Renal cortical epithelial cell (primary cell): ENCODE results near the gene GLYATL1. TPM values are rescaled to one million over a fixed set of nuclear protein-coding genes. Genes with fewer than 3 reads are reported as not detected.
"Not testable (repeated sequence)": the region's sequence is repeated elsewhere in the genome, so short reads cannot be mapped to it uniquely, and the experiment has no call there.

Experiments used
- DNase-seq: peaks from one replicate; pipeline ENCODE4 v3.0.0-alpha.2; 2011; ENCODE audit warnings: low read depth
- total RNA-seq: library from RNA; depleted of rRNA; stranded (reverse); fragments of >200 nt; gene quantifications from 2 replicates; pipeline ENCODE4 v1.2.3, GENCODE V29; 2014

The GLYATL1 gene
- total RNA-seq, 1 donor from 2014 or later: 5.0 TPM

DNA sequence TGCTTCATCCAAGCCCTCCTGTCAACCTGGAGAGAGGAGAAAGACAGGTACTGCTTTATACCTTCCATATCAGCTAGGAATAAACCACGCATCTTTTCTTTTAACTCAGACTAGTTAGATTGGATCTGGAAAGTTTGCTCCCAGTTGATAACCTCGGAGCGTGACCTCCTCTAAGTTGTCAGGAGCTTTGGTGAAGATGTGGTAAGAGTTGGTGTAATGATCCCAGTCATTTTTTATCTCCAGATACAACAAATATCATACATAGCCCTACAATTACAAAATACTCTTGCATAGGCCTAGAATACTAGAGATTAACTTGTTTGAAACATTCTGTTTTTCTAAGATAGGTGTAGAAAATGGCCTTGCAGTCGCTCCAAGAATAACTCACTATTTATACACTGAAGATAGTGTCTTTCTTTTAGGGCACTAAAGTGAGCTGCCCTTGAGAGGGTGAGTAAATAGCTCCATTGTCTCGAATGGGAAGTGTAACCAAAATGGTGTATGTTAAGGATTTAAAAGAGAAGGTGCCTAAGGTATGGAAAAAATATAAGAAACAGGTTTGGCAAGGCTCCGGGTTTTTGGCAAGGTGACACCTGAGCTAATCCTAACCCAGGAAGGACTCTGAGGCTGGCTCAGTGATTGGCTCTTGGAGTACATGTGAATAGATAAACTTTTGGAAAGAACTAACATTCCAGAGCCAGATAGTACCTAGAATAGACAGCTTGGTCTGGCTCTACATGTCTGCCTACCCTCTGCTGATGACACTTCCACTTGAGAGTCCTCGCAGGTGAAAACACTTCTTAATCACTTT, 59.4 kb downstream of the GLYATL1 start:
- DNase-seq: no peak

DNA sequence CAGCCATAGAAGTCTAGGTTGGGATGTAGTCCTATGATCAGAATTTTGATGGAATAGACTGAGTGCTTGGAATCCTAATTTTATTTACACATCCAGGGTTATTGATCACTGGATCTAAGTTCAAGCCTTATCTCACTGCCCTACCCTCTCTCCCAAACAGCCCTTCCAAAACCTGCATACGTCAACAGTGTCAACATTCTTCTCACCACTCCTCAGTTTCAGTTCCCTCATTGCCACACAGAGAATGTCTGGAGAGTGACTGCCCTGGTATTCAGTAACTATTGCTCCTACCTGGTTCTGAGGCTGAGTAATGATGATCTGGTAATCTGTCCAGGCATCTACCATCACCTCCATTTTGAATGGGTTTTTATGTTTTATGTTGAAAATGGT, 60.0 kb downstream of the GLYATL1 start:
- DNase-seq: no peak

DNA sequence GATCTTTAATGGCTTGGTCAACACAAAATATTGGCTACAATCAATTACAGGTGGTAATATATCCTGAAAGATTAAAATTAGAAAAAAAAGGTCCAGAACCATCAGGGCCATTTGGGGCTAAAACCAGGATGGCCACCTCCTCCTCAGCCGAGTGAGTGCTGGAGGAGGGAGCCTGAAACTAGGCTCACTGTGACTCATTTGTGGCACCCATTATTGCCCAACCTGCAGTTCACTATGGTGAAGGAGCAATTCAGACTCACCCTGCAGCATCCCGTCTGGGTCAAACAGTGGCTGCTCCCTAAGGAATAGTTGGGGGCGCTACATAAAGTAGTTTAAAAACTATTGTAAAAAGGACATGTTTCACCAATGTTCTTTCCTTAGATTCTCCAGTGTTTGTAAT, 60.7 kb downstream of the GLYATL1 start:
- DNase-seq: peak; percentile 3

DNA sequence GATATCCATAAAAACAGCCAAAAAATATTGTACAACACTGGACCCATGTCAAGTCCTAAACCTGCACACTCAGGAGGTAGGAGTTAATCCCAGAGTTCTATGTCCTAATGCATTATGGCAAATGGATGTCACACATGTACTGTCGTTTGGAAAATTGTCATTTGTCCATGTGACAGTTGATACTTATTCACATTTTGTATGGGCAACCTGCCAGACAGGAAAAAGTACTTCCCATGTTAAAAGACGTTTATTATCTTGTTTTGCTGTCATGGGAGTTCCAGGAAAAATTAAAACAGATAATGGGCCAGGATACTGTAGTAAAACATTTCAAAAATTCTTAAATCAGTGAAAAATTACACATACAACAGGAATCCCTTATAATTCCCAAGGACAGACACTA, 62.7 kb downstream of the GLYATL1 start:
- not testable (repeated sequence) for DNase-seq

Other genes starting within 250 kb of the GLYATL1 start
- gene GLYAT, start 207.5 kb upstream of the GLYATL1 start, total RNA-seq: 3.6 TPM in 1 of 2 replicates, not detected in the other
- 0.20 and 2.1 TPM in 2 replicates for gene GLYATL2, start 94.8 kb upstream of the GLYATL1 start, total RNA-seq
- gene GLYATL1B, start 146.8 kb downstream of the GLYATL1 start, total RNA-seq: not detected in 2 replicates
- 0.89 and 9.2 TPM in 2 replicates for gene FAM111B, start 167.7 kb downstream of the GLYATL1 start, total RNA-seq
- gene FAM111A, start 203.4 kb downstream of the GLYATL1 start, total RNA-seq: 29.7 and 39.4 TPM in 2 replicates
- gene DTX4, start 232.6 kb downstream of the GLYATL1 start, total RNA-seq: 1.7 and 17.0 TPM in 2 replicates